Endothelial cell (in vitro differentiated cells): ENCODE measurements around the gene WT1. TPM values are rescaled to one million over a fixed set of nuclear protein-coding genes. Genes with fewer than 3 reads are reported as not detected.

Source experiments
- DNase-seq: peaks from one replicate; pipeline ENCODE4 v3.0.0; 2021; ENCODE audit warnings: low spot score
- H3K27ac Mint-ChIP-seq: one replicate; pipeline ENCODE4 v1.8.0; 2021; ENCODE audit warnings: mixed read lengths, inconsistent platforms; ENCODE audit not compliant: unreplicated experiment
- H3K27me3 Mint-ChIP-seq: one replicate; pipeline ENCODE4 v1.8.0; 2021; ENCODE audit warnings: mild to moderate bottlenecking, moderate library complexity, mixed read lengths, inconsistent platforms; ENCODE audit not compliant: unreplicated experiment
- H3K36me3 Mint-ChIP-seq: one replicate; pipeline ENCODE4 v1.8.0; 2021; ENCODE audit warnings: mild to moderate bottlenecking, low read depth, mixed read lengths, inconsistent platforms; ENCODE audit not compliant: unreplicated experiment
- H3K4me1 Mint-ChIP-seq: one replicate; pipeline ENCODE4 v1.8.0; 2021; ENCODE audit warnings: mild to moderate bottlenecking, mixed read lengths, inconsistent platforms; ENCODE audit not compliant: unreplicated experiment
- H3K4me3 Mint-ChIP-seq: one replicate; pipeline ENCODE4 v1.8.0; 2021; ENCODE audit warnings: mild to moderate bottlenecking, mixed read lengths, inconsistent platforms; ENCODE audit not compliant: unreplicated experiment
- H3K9me3 Mint-ChIP-seq: one replicate; pipeline ENCODE4 v1.8.0; 2021; ENCODE audit warnings: mixed read lengths, inconsistent platforms; ENCODE audit not compliant: unreplicated experiment
- total RNA-seq: library from RNA; stranded (reverse); fragmentation: NEBNext Ultra II Directional; extraction: Animal tissue kit (Norgen Biotek cat#: 25700); gene quantifications from one replicate; pipeline ENCODE4 v1.2.1, GENCODE V29; 2021; ENCODE audit not compliant: unreplicated experiment
- TF ChIP-seq, protein P1 (sequence below): fragments of 200-600 bp; sonication (generic); IDR thresholded peaks from one replicate; pipeline ENCODE4 v1.5.0; 2021; ENCODE audit warnings: antibody characterized with exemption; ENCODE audit not compliant: unreplicated experiment

The WT1 gene
- total RNA-seq, 1 donor from 2014 or later = not detected

GRCh38 chr11:32433101-32433913 is 2.0 kb downstream of the WT1 start:
- peaks cover 31% of the 10 kb centered on the region for H3K4me1 Mint-ChIP-seq
- no peak for DNase-seq
- peak overlapping the region; percentile 62 for H3K4me3 Mint-ChIP-seq
- no peaks in the 10 kb centered on the region for H3K9me3 Mint-ChIP-seq
- no peak overlapping the region for H3K27ac Mint-ChIP-seq
- H3K27me3 Mint-ChIP-seq = peaks cover 51% of the 10 kb centered on the region
- no peaks in the 10 kb centered on the region for H3K36me3 Mint-ChIP-seq
- TF ChIP-seq, protein P1, sequence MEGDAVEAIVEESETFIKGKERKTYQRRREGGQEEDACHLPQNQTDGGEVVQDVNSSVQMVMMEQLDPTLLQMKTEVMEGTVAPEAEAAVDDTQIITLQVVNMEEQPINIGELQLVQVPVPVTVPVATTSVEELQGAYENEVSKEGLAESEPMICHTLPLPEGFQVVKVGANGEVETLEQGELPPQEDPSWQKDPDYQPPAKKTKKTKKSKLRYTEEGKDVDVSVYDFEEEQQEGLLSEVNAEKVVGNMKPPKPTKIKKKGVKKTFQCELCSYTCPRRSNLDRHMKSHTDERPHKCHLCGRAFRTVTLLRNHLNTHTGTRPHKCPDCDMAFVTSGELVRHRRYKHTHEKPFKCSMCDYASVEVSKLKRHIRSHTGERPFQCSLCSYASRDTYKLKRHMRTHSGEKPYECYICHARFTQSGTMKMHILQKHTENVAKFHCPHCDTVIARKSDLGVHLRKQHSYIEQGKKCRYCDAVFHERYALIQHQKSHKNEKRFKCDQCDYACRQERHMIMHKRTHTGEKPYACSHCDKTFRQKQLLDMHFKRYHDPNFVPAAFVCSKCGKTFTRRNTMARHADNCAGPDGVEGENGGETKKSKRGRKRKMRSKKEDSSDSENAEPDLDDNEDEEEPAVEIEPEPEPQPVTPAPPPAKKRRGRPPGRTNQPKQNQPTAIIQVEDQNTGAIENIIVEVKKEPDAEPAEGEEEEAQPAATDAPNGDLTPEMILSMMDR = no peak

DNA sequence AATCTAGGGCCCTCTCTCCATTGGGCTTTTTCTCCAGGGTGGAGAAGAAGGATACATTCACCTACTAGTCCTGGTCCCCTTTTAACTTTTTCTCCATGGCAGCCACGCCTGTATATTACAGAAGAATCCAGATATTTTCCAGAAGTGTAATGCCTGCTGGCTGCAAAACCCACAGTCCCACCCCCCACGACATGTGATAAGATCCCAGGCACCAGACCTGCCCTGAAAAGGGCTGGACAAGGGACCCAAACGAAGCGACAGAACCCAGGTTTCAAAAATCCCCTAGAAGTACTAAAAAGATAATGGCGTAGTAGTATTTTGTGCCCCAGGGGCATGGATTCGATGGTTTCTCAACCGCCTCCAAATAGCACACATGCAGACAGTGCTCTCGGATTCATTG is 2.8 kb downstream of the WT1 start:
- Mint-ChIP-seq H3K36me3 (no peaks in the 10 kb centered on the region), H3K9me3 (no peaks in the 10 kb centered on the region), H3K4me1 (peaks cover 31% of the 10 kb centered on the region), H3K27me3 (peaks cover 53% of the 10 kb centered on the region), H3K4me3 (no peak overlapping the region), H3K27ac (no peak overlapping the region)
- TF ChIP-seq, protein P1 = no peak
- DNase-seq = no peak

- Mint-ChIP-seq H3K27me3 (peaks cover 53% of the 10 kb centered on the region), H3K27ac (no peak overlapping the region), H3K4me1 (peaks cover 28% of the 10 kb centered on the region), H3K36me3 (no peaks in the 10 kb centered on the region), H3K4me3 (no peak overlapping the region), H3K9me3 (no peaks in the 10 kb centered on the region)
- DNase-seq = peak; percentile 37
- TF ChIP-seq, protein P1 = no peak
Measured at GRCh38 chr11:32430568-32431381, 4.6 kb downstream of the WT1 start.

- TF ChIP-seq, protein P1 = no peak
- Mint-ChIP-seq H3K4me1 (peaks cover 26% of the 10 kb centered on the region), H3K36me3 (no peaks in the 10 kb centered on the region), H3K4me3 (no peak overlapping the region), H3K9me3 (no peaks in the 10 kb centered on the region), H3K27ac (no peak overlapping the region), H3K27me3 (peaks cover 53% of the 10 kb centered on the region)
- no peak for DNase-seq
Measured at GRCh38 chr11:32429477-32429876, 5.9 kb downstream of the WT1 start.
